RWPE1 (cell line): ENCODE results near the gene HIVEP2.
A peak's percentile ranks its signal among the peaks of the same experiment; 100 is the strongest.

Experiments used
- CTCF ChIA-PET: fragments of 350-600 bp; sonication (Branson Sonifier 250); formaldehyde crosslinking; extraction: SDS; loops from one replicate; lab custom pipeline; 2021; lab: Yijun Ruan, JAX
- POLR2A ChIA-PET: fragments of 400-600 bp; formaldehyde crosslinking; extraction: SDS; loops from one replicate; lab custom pipeline; 2020; ENCODE audit warnings: antibody characterized with exemption; ENCODE audit not compliant: low non-redundant PET; lab: Yijun Ruan, JAX
- DNase-seq: peaks from one replicate; pipeline ENCODE4 v3.0.0; 2012; ENCODE audit warnings: low spot score
- H3K27ac ChIP-seq: fragments of 450-650 bp; 2 replicates; pipeline ENCODE4 v1.5.1; 2017
- TF ChIP-seq, protein P1 (sequence below): fragments of 450-650 bp; conservative IDR thresholded peaks from 2 replicates; pipeline ENCODE4 v1.5.1; 2017; ENCODE audit warnings: low read depth, mild to moderate bottlenecking

The HIVEP2 gene

GRCh38 chr6:142803032-142803431, 141.9 kb downstream of the HIVEP2 start:
- POLR2A ChIA-PET: no interaction called here
- no peak for DNase-seq
- H3K27ac ChIP-seq: no peak overlapping the region
- TF ChIP-seq, protein P1, sequence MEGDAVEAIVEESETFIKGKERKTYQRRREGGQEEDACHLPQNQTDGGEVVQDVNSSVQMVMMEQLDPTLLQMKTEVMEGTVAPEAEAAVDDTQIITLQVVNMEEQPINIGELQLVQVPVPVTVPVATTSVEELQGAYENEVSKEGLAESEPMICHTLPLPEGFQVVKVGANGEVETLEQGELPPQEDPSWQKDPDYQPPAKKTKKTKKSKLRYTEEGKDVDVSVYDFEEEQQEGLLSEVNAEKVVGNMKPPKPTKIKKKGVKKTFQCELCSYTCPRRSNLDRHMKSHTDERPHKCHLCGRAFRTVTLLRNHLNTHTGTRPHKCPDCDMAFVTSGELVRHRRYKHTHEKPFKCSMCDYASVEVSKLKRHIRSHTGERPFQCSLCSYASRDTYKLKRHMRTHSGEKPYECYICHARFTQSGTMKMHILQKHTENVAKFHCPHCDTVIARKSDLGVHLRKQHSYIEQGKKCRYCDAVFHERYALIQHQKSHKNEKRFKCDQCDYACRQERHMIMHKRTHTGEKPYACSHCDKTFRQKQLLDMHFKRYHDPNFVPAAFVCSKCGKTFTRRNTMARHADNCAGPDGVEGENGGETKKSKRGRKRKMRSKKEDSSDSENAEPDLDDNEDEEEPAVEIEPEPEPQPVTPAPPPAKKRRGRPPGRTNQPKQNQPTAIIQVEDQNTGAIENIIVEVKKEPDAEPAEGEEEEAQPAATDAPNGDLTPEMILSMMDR: no peak
- CTCF ChIA-PET: interaction anchor here (0.7 kb wide), 1 partner anchor 100 kb away, joined by 3 read pairs; no protein-coding TSS in a partner anchor

DNA sequence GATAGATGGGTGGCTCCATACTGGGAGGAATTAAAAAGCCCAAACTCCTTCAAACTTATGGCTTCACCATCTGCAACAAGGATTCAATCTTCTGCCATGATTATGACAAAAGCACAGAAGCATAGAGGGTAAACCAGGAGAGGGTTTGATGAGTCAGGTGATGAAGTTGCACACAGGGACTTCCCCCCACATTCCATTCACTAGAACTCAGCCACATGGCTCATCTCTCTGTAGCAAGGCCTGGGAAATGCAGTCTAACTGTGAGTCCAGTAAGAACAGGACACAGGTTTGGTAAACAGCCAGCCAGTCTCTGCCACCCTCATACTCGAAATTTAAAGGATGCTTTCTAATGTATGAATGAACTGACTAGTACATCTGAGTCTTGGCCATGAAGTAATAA, 142.9 kb downstream of the HIVEP2 start:
- CTCF ChIA-PET: interaction anchor here (0.7 kb wide), 1 partner anchor 99 kb away, joined by 3 read pairs; no protein-coding TSS in a partner anchor
- POLR2A ChIA-PET: no interaction called here

GRCh38 chr6:142800240-142800639, 144.7 kb downstream of the HIVEP2 start:
- TF ChIP-seq, protein P1: no peak
- ChIA-PET POLR2A (no interaction called here), CTCF (no interaction called here)
- H3K27ac ChIP-seq: no peak overlapping the region
- DNase-seq: no peak

More for the DNA sequence above, 142.9 kb downstream of the HIVEP2 start:
- H3K27ac ChIP-seq: no peak overlapping the region
- TF ChIP-seq, protein P1: no peak
- peak; percentile 95 for DNase-seq

DNA sequence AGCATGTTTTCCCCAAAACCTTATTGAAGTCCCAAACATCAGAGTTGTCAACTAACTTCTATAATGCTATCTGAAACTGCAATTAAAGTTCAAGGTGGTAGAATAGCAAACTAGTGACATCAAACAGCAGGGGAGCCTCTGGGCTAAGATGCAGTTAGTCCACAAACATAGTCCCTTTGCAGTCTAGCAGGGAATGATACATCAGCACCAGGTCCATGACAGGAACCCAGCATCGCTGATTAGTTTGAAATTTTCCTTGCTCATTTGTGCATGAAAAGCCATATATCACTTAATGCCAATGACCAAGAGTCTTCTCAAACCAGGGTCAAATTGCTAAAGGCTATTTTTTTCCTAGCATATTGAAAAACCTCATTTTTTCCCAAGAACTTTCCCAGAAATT, 145.3 kb downstream of the HIVEP2 start:
- ChIA-PET CTCF (no interaction called here), POLR2A (no interaction called here)
- H3K27ac ChIP-seq: no peak overlapping the region
- TF ChIP-seq, protein P1: no peak
- no peak for DNase-seq

DNA sequence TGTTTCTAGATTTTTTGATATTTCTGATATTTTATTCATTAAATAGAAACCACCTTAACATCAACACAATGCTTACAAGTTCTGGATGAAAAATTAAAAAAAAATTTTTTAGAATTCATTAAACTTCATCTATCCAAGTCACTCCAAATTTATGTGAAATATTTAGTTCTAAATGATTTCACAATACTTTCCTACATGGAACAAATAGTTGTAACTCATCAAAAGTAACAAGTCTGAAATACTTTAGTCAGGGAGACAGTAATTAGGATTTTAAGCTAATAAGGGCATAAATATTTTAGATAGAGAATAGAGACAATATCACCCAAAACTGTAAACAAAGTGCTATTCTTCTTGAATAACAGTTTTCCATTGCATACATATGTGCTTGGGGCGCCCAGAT, 147.8 kb downstream of the HIVEP2 start:
- no peak for DNase-seq
- ChIA-PET CTCF (interaction anchor here (1.0 kb wide), 1 partner anchor 146 kb away, joined by 3 read pairs; no protein-coding TSS in a partner anchor), POLR2A (no interaction called here)
- TF ChIP-seq, protein P1: no peak
- no peak overlapping the region for H3K27ac ChIP-seq

DNA sequence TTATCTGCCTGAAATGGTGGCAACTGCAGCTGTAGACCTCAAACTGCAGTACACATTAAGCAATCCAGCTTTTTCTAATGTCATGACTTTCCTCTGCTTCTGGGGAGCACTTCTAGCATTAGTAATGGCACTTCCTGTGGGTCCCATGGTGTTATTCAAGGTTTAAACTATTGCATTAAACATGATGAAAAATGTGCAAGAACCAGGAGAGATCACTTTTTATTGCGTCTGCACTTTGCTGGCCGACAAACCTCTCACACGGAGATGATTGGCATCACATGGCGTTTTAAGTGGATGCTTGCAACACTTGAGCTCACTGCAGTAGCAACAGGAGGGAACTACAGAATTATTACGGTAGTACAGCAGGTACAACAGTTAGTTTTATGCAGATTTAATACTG, 148.4 kb downstream of the HIVEP2 start:
- POLR2A ChIA-PET: no interaction called here
- CTCF ChIA-PET: interaction anchor here (1.0 kb wide), 1 partner anchor 146 kb away, joined by 3 read pairs; no protein-coding TSS in a partner anchor
- DNase-seq: no peak
- no peak overlapping the region for H3K27ac ChIP-seq
- TF ChIP-seq, protein P1: no peak

GRCh38 chr6:142796024-142796423, 149.0 kb downstream of the HIVEP2 start:
- POLR2A ChIA-PET: no interaction called here

More at GRCh38 chr6:142796024-142796423, 149.0 kb downstream of the HIVEP2 start:
- CTCF ChIA-PET: interaction anchor here (1.0 kb wide), 1 partner anchor 147 kb away, joined by 3 read pairs; no protein-coding TSS in a partner anchor
- H3K27ac ChIP-seq: no peak overlapping the region
- TF ChIP-seq, protein P1: no peak
- no peak for DNase-seq
